Central memory CD8-positive, alpha-beta T cell (primary cell): ENCODE measurements around the gene HAP1.
"Not testable (repeated sequence)": the region's sequence is repeated elsewhere in the genome, so short reads cannot be mapped to it uniquely, and the experiment has no call there.

Source experiments
- ATAC-seq: fragments of 150-1000 bp; cut with Tn5 transposase; replicated peaks from 2 replicates; pipeline ENCODE4 v1.10.0; 2022; ENCODE audit warnings: mild to moderate bottlenecking, moderate FRiP score, moderate number of reproducible peaks; ENCODE audit not compliant: poor library complexity, severe bottlenecking; ENCODE audit errors: extremely low read depth
- DNase-seq, 2 donors: peaks; one replicate each; pipeline ENCODE4 v3.0.0; 2021; ENCODE audit warnings: low spot score in 2 of 2
- H3K27ac Mint-ChIP-seq: one replicate; pipeline ENCODE4 v1.8.0; 2022; ENCODE audit warnings: low read depth, mild to moderate bottlenecking, moderate library complexity, mixed read lengths
- H3K27me3 Mint-ChIP-seq: one replicate; pipeline ENCODE4 v1.8.0; 2022; ENCODE audit warnings: mixed read lengths
- H3K36me3 Mint-ChIP-seq: one replicate; pipeline ENCODE4 v1.8.0; 2022; ENCODE audit warnings: mild to moderate bottlenecking, moderate library complexity, mixed read lengths; ENCODE audit not compliant: insufficient read depth
- H3K4me1 Mint-ChIP-seq: one replicate; pipeline ENCODE4 v1.8.0; 2022; ENCODE audit warnings: mixed read lengths
- H3K4me3 Mint-ChIP-seq: one replicate; pipeline ENCODE4 v1.8.0; 2022; ENCODE audit warnings: mild to moderate bottlenecking, moderate library complexity, mixed read lengths
- H3K9me3 Mint-ChIP-seq: one replicate; pipeline ENCODE4 v1.8.0; 2022; ENCODE audit warnings: mixed read lengths

The HAP1 gene, protein sequence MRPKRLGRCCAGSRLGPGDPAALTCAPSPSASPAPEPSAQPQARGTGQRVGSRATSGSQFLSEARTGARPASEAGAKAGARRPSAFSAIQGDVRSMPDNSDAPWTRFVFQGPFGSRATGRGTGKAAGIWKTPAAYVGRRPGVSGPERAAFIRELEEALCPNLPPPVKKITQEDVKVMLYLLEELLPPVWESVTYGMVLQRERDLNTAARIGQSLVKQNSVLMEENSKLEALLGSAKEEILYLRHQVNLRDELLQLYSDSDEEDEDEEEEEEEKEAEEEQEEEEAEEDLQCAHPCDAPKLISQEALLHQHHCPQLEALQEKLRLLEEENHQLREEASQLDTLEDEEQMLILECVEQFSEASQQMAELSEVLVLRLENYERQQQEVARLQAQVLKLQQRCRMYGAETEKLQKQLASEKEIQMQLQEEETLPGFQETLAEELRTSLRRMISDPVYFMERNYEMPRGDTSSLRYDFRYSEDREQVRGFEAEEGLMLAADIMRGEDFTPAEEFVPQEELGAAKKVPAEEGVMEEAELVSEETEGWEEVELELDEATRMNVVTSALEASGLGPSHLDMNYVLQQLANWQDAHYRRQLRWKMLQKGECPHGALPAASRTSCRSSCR

DNA sequence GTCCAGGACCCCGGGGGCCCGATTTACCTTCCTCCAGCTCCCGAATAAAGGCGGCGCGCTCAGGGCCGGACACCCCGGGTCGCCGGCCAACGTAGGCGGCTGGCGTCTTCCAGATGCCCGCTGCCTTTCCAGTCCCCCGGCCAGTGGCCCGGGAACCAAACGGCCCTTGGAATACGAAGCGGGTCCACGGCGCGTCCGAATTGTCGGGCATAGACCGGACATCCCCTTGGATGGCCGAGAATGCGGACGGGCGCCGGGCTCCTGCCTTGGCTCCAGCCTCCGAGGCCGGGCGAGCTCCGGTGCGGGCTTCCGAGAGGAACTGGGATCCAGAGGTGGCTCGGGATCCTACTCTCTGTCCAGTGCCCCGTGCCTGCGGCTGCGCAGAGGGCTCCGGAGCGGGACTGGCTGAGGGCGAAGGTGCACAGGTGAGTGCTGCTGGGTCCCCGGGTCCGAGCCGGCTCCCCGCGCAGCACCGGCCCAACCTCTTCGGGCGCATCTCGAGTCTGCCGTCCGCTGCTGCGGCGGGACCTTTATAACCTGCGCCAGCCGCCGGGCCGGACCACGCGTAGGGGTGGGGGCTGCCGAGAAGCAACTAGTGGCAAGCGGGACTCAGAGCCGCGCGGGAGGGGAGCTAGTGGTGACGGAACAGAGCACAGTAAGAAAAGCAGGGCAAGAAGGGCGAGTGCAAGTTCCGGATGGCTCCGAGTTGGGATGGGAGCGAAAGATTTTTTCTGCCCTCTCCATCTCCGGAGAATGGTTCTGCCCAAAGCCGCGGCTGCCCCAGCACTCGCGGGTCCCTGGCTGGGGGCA, at the start of gene HAP1:
HAP1 (minus strand) TSS at position 505 of the 810 bp plus-strand sequence; CDS start at position 496, 9 bp downstream.
- Mint-ChIP-seq H3K4me3 (no peak within 1 kb of the TSS), H3K27ac (no peak within 1 kb of the TSS), H3K27me3 (peaks cover 63% of the 10 kb centered on the region), H3K9me3 (no peaks in the 10 kb centered on the region), H3K36me3 (peaks cover 2% of the 10 kb centered on the region), H3K4me1 (no peaks in the 10 kb centered on the region)
- no peak for DNase-seq
- ATAC-seq = no peak

DNA sequence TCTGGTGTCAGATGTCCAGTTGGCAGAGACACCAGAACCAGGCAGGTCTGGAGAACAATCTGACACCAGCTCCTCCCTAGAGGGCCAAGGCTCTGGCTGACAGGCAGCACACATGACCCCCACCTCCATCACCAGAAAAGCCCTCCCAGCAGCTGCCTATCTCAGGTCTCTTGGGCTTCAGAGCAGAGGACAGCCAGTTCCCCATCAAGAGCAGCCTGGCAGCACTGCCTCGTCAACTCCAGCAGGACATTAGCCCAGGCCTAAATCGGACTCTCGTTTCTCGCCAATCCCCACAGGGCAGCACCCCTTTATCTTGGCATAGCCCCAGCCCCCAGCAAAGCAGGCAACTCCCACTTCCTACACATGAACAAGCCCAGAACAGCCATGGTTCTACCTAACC, 47.7 kb upstream of the HAP1 start:
- H3K36me3 Mint-ChIP-seq = peaks cover 2% of the 10 kb centered on the region
- no peaks in the 10 kb centered on the region for H3K9me3 Mint-ChIP-seq
- no peak overlapping the region for H3K27ac Mint-ChIP-seq
- no peak for ATAC-seq
- DNase-seq = no peak
- no peak overlapping the region for H3K4me3 Mint-ChIP-seq
- H3K4me1 Mint-ChIP-seq = no peaks in the 10 kb centered on the region
- H3K27me3 Mint-ChIP-seq = peaks cover 57% of the 10 kb centered on the region

DNA sequence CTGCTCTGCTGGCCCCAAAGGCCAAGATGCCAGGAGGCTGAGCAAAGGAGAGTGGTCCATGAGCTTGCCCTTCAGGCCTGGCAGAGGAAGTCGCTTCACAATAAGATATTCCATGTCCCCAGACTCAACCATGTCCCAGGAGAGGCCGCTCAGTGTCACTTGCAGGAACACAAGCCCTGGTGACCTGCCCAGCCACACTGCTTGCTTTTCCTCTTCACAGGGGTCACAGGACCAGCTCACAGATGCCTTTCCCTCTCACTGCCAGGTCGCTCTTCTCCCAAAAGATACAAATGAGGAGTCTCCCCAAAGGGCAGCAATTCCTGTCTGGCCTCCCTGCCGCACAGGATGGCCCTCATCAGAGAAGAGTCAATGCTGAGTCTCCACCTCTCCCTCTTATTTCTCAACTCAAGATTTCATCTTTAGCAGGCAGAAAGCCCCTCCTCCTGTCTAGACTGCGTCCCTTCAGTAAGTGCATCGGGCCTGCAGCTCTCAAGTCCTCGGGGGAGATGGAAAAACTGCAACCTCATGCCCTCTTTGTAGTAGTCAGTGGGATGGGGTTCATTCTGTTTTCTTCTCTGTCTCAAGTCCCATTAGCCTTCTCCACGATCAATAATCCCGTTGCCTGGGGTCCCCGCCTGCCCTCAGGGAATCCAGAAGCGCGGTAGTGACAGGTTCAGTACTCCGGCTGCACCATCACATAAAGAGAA, 47.1 kb upstream of the HAP1 start:
- peaks cover 58% of the 10 kb centered on the region for H3K27me3 Mint-ChIP-seq
- no peaks in the 10 kb centered on the region for H3K9me3 Mint-ChIP-seq
- no peaks in the 10 kb centered on the region for H3K4me1 Mint-ChIP-seq
- peaks cover 2% of the 10 kb centered on the region for H3K36me3 Mint-ChIP-seq
- ATAC-seq = no peak
- no peak overlapping the region for H3K27ac Mint-ChIP-seq
- H3K4me3 Mint-ChIP-seq = no peak overlapping the region
- no peak for DNase-seq

DNA sequence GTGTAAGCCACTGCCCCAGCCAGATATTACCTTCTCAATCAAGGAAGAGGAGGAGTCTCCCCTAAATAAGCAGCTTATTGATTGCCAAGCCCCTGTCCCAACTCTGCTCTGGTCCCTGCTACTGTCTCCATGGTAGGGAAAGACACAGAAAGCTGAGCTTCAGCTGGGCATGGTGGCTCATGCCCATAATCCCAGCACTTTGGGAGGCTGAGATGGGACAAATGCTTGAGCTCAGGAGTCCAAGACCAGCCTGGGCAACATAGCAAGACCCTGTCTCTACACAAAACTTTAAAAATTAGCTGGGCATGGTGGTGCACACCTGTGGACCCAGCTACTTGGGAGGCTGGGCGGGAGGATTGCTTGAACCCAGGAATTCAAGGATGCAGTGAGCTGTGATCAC, 45.5 kb upstream of the HAP1 start:
- DNase-seq = no peak
- peaks cover 2% of the 10 kb centered on the region for H3K36me3 Mint-ChIP-seq
- ATAC-seq = no peak
- H3K27me3 Mint-ChIP-seq = peaks cover 64% of the 10 kb centered on the region
- no peaks in the 10 kb centered on the region for H3K4me1 Mint-ChIP-seq
- no peak overlapping the region for H3K27ac Mint-ChIP-seq
- no peak overlapping the region for H3K4me3 Mint-ChIP-seq
- no peaks in the 10 kb centered on the region for H3K9me3 Mint-ChIP-seq

DNA sequence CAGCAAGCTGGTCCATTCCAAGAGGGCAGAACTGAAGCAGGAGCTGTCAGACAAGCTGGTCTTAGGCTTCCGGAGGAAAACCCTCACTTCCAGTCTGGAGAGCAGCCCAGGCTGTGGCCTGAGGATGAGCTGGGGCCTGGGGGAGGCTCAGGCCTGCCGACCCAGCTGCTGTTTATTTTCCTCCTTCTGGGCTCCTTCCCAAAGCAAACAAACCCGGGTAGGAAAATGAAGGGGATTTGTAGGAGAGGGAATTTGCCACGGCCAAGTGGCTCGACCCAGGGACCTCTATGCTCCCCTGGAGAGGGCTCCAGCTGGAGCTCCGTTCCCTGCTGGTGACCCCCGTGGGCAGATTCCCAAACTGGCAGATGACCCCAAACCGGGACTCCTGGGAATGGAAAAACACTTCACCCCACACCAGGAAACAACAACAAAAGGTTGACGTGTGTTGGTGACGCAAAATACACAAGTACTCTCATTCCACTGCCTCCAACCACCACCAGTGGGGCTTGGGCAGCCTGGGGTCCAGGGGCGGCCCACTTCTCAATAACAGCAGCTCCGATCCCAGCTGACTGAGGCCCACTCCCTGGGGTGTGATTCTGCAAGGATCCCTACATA, 43.2 kb upstream of the HAP1 start:
- Mint-ChIP-seq H3K9me3 (no peaks in the 10 kb centered on the region), H3K27me3 (peaks cover 47% of the 10 kb centered on the region), H3K4me3 (no peak overlapping the region), H3K36me3 (peaks cover 4% of the 10 kb centered on the region), H3K4me1 (no peaks in the 10 kb centered on the region), H3K27ac (no peak overlapping the region)
- no peak for ATAC-seq
- no peak for DNase-seq

DNA sequence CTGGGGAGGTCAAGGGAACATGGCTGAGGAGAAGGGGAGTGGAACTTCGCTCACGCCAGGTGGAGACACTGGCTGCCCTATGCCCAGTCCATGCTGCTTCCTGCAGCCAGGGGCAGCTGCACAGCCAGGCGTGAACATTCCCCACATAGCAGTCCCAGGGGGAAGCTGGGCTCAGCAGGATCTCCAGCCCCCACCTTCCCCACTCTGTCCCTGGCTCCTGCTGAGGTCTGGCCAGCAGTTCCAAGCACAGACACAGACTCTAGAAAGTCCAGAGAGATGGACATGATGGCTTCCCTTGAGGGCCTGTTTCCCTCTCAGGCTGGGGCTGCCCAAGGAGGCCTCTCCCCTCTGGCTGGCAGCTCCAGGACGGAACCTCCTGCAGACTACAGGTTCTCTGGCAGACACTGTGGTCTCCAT, 42.7 kb upstream of the HAP1 start:
- no peak for ATAC-seq
- DNase-seq = no peak
- no peaks in the 10 kb centered on the region for H3K9me3 Mint-ChIP-seq
- peaks cover 42% of the 10 kb centered on the region for H3K27me3 Mint-ChIP-seq
- H3K36me3 Mint-ChIP-seq = peaks cover 4% of the 10 kb centered on the region
- H3K4me1 Mint-ChIP-seq = no peaks in the 10 kb centered on the region
- H3K4me3 Mint-ChIP-seq = no peak overlapping the region
- no peak overlapping the region for H3K27ac Mint-ChIP-seq

DNA sequence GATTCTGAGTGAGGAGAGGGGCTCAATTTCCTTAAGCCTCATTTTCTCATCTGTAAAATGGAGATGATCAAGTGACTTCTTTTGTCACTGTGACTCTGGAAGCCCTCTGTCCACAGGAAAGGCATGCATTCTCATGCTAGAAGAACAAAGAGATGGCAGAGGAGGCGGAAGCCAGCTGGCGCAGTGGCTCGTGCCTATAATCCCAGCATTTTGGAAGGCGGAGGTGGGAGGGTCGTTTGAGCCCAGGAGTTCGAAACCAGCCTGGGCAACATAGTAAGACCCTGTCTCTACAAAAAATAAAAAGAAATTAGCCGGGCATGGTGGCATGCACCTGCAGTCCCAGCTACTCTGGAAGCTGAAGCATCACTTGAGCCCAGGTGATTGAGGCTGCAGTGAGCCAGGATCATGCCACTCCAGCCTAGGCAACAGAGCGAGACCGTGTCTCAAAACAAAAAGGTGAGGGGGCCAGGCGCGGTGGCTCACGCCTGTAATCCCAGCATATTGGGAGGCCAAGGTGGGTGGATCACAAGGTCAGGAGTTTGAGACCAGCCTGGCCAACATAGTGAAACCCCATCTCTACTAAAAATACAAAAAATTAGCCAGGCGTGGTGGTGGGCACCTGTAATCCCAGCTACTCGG, 41.9 kb upstream of the HAP1 start:
- not testable (repeated sequence) for H3K9me3 Mint-ChIP-seq, H3K27ac Mint-ChIP-seq, H3K4me1 Mint-ChIP-seq, ATAC-seq, H3K36me3 Mint-ChIP-seq, H3K4me3 Mint-ChIP-seq, DNase-seq
- peaks cover 34% of the 10 kb centered on the region for H3K27me3 Mint-ChIP-seq

DNA sequence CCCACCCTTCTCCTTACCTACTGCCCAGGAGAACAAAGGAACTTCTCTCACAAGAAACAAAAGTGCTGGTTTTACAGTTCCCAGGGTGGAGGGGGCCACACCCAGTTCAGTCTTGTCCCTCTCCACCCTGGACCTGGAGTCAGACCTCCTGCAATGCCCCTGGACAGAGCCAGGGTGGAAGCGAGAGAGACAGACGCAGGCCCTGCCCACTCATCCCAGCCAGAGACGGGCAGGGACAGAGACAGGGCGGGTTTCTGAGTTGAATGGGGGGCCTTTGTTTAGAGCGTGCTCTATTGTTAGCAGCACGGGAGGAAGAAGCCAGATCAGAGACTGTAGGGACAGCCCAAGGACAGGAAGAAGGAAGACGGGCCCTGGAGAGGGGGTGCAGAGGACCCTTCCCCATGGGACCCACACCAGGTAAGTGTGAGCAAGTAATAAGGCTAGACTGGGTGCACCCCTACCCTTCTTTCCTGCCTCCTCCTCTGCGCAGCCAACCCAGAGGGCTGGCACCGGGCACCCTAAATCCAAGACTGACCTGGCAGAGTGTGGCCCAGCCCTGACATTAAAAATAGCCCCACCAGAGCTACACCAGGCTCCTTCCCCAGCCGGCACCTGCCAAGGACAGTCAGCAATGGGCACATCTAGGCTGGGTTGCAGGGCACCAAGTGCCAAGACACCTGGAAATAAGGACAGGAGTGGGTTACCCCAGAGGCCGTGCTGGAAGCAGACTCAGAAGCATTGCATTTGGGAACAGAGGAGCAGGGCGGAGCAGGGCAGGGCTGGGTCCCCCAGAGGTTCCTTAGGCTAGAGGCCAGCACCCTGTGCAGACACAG, 41.2 kb upstream of the HAP1 start:
- peaks cover 4% of the 10 kb centered on the region for H3K36me3 Mint-ChIP-seq
- ATAC-seq (no peak), DNase-seq (no peak)
- H3K4me1 Mint-ChIP-seq = no peaks in the 10 kb centered on the region
- H3K4me3 Mint-ChIP-seq = no peak overlapping the region
- H3K27me3 Mint-ChIP-seq = peaks cover 26% of the 10 kb centered on the region
- H3K27ac Mint-ChIP-seq = no peak overlapping the region
- H3K9me3 Mint-ChIP-seq = no peaks in the 10 kb centered on the region

DNA sequence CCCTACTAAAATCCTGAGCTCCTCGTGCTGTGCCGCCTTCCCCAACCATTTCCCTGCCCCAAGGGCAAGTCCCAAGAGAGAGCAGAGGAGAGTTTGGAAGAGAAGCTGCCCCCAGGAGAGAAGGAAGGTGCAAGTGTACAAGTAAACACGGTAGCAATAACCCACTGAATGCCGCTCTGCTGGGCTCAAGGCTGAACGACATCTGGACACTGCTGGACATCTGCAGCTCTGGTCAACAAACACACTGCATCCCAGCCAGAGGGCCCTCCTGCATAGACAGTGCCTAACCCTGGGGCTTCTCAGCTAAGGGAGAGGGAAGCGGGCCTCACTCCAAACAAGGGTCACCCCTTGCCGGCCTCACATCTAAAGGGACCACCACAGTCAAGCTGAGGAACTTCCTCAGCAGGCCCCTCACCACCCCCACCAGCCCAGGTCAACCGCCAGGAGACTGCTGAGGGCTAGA, 39.3 kb upstream of the HAP1 start:
- no peak overlapping the region for H3K27ac Mint-ChIP-seq
- DNase-seq = no peak
- no peak overlapping the region for H3K4me3 Mint-ChIP-seq
- peaks cover 6% of the 10 kb centered on the region for H3K36me3 Mint-ChIP-seq
- no peaks in the 10 kb centered on the region for H3K4me1 Mint-ChIP-seq
- H3K27me3 Mint-ChIP-seq = peaks cover 20% of the 10 kb centered on the region
- no peak for ATAC-seq
- H3K9me3 Mint-ChIP-seq = no peaks in the 10 kb centered on the region

DNA sequence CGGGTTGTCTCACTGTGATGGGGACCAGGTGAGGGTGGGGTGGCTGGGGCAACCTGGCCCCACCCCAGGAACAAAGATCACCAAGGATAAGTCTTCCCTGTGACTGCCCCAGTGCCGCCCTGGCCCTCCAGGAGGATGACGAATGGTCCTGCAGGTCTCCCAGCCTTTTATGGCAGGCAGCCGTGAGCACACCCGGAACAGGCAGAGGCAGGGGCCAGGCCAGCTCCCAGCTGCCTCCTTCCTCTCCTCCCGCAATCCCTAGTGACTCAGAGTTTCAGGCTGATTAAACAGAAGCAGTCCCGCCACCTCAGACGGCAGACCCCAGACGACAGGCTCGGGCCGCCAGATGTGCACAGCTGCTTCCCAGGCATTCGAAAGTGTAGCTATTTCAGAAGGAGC, 38.7 kb upstream of the HAP1 start:
- H3K27me3 Mint-ChIP-seq = peaks cover 18% of the 10 kb centered on the region
- no peak overlapping the region for H3K4me3 Mint-ChIP-seq
- H3K9me3 Mint-ChIP-seq = no peaks in the 10 kb centered on the region
- ATAC-seq = no peak
- H3K36me3 Mint-ChIP-seq = peaks cover 6% of the 10 kb centered on the region
- no peak for DNase-seq
- no peaks in the 10 kb centered on the region for H3K4me1 Mint-ChIP-seq
- H3K27ac Mint-ChIP-seq = no peak overlapping the region

DNA sequence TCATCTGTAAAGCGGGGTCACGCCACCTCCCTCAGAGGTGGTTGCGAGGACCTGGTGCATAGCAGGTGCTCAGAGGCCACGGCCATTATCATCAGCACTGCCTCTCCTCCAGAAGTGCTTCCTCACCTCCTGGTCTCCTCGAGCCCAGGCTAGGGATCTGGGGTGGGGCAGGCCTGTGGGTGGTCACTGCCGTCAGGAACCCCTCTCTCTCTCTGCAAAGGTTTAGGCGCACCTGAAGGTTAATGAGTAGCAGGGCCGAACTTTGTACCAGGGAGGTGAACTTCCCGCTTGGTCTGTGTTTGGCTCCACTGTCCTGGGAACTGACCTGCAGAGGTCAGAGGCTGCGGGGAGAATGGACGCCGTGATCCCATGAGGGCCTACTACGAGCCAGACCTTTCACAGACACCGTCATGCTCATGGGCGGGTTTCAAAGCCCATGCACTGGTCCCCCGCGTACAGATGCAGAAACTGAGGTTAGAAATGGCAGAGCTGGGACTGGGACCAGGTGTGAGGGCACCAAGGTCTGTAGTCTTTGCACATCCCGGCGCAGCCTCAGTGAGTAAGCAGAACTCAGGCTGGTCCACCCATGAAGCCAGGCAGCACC, 38.2 kb upstream of the HAP1 start:
- ATAC-seq (no peak), DNase-seq (no peak)
- peaks cover 4% of the 10 kb centered on the region for H3K36me3 Mint-ChIP-seq
- H3K4me1 Mint-ChIP-seq = no peaks in the 10 kb centered on the region
- H3K4me3 Mint-ChIP-seq = no peak overlapping the region
- peaks cover 13% of the 10 kb centered on the region for H3K27me3 Mint-ChIP-seq
- no peak overlapping the region for H3K27ac Mint-ChIP-seq
- no peaks in the 10 kb centered on the region for H3K9me3 Mint-ChIP-seq
